Chondrocyte (in vitro differentiated cells): ENCODE data around the gene MYO5C. TPM values are rescaled to one million over a fixed set of nuclear protein-coding genes. Genes with fewer than 3 reads are reported as not detected.

Experiments
- DNase-seq: peaks from one replicate; pipeline ENCODE4 v3.0.0; 2021; ENCODE audit warnings: mixed read lengths, low spot score
- H3K27ac Mint-ChIP-seq: one replicate; pipeline ENCODE4 v1.8.0; 2021; ENCODE audit warnings: mild to moderate bottlenecking, moderate library complexity, mixed read lengths; ENCODE audit not compliant: unreplicated experiment
- H3K27me3 Mint-ChIP-seq: 2 replicates; pipeline ENCODE4 v1.8.0; 2021; ENCODE audit warnings: low read depth, mixed read lengths
- H3K36me3 Mint-ChIP-seq: 2 replicates; pipeline ENCODE4 v1.8.0; 2021; ENCODE audit warnings: low read depth, mixed read lengths
- H3K4me1 Mint-ChIP-seq: 2 replicates; pipeline ENCODE4 v1.8.0; 2021; ENCODE audit warnings: low read depth, mild to moderate bottlenecking, mixed read lengths
- H3K4me3 Mint-ChIP-seq: one replicate; pipeline ENCODE4 v1.8.0; 2021; ENCODE audit warnings: mild to moderate bottlenecking, moderate library complexity, mixed read lengths; ENCODE audit not compliant: unreplicated experiment
- H3K9me3 Mint-ChIP-seq: 2 replicates; pipeline ENCODE4 v1.8.0; 2021; ENCODE audit warnings: low read depth, mixed read lengths
- total RNA-seq: library from RNA; stranded (reverse); gene quantifications from 3 replicates; pipeline ENCODE4 v1.2.1, GENCODE V29; 2021
- TF ChIP-seq, protein P1 (sequence below): fragments of 200-600 bp; sonication (generic); IDR thresholded peaks from 2 replicates; pipeline ENCODE4 v1.5.0; 2021; ENCODE audit warnings: antibody characterized with exemption, mild to moderate bottlenecking, moderate library complexity

MYO5C gene
- total RNA-seq, 1 donor from 2014 or later, result 1.4 TPM

DNA sequence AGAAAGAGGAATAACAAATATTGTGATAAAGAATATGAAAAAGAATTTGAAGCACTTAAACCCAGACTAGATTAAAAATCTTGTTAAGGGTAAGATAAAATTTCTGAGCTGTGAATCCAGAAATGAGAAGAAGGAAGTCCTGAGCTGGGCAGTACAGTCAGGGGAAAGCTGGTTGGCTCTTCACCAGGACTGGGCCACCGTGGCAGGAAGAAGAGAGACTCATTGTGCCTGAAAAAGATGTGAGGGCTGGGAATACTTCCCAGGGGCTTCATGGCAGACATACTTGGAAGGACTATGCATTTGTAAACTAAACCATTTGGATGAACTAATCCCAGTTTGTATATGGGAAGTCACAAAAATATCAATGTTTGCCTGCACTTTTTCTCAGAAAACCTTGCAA is 28.5 kb upstream of the MYO5C start:
- Mint-ChIP-seq H3K27ac (no peak overlapping the region), H3K9me3 (no peaks in the 10 kb centered on the region), H3K36me3 (peaks cover 17% of the 10 kb centered on the region), H3K4me1 (no peaks in the 10 kb centered on the region), H3K4me3 (no peak overlapping the region), H3K27me3 (no peaks in the 10 kb centered on the region)
- TF ChIP-seq, protein P1, sequence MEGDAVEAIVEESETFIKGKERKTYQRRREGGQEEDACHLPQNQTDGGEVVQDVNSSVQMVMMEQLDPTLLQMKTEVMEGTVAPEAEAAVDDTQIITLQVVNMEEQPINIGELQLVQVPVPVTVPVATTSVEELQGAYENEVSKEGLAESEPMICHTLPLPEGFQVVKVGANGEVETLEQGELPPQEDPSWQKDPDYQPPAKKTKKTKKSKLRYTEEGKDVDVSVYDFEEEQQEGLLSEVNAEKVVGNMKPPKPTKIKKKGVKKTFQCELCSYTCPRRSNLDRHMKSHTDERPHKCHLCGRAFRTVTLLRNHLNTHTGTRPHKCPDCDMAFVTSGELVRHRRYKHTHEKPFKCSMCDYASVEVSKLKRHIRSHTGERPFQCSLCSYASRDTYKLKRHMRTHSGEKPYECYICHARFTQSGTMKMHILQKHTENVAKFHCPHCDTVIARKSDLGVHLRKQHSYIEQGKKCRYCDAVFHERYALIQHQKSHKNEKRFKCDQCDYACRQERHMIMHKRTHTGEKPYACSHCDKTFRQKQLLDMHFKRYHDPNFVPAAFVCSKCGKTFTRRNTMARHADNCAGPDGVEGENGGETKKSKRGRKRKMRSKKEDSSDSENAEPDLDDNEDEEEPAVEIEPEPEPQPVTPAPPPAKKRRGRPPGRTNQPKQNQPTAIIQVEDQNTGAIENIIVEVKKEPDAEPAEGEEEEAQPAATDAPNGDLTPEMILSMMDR, result no peak
- DNase-seq, result no peak

DNA sequence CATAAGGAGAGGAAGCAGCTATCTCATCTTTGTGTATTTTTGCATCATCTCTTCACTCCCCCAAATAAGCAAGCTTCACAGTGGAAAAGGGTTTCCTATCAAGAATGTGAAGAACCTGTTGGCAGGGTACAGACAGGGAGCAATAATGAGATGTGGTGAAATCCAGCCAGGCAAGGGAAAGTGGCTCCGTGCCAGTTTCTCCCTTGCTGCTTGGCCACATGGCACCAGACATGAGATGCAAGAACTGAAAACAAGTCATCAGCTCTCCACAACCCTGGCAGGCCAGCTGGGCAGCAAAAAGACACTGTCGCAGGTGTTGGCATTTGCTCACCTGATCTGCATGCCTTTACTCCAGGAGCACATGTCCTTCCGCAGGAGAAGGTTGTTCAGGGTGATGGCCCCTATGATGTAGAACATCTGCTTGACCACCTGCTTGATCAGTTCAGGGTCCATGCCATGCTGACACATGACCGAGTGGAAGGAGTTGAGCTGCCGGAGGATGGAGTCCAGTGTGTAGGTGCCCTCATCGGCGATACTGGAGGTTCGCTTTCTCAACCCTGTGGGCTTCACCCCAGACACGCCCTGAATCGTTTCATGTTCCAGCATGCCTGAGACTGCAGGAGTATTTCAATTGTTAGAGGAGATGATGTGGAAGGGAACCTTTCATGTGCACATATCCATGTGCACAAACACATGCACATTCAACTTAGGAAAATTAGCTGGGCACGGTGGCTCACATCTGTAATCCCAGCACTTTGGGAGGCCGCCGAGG is 23.3 kb upstream of the MYO5C start:
- DNase-seq, result no peak
- peaks cover 26% of the 10 kb centered on the region for H3K36me3 Mint-ChIP-seq
- H3K4me3 Mint-ChIP-seq, result no peak overlapping the region
- no peaks in the 10 kb centered on the region for H3K27me3 Mint-ChIP-seq
- TF ChIP-seq, protein P1, result no peak
- no peaks in the 10 kb centered on the region for H3K4me1 Mint-ChIP-seq
- no peak overlapping the region for H3K27ac Mint-ChIP-seq
- H3K9me3 Mint-ChIP-seq, result no peaks in the 10 kb centered on the region

DNA sequence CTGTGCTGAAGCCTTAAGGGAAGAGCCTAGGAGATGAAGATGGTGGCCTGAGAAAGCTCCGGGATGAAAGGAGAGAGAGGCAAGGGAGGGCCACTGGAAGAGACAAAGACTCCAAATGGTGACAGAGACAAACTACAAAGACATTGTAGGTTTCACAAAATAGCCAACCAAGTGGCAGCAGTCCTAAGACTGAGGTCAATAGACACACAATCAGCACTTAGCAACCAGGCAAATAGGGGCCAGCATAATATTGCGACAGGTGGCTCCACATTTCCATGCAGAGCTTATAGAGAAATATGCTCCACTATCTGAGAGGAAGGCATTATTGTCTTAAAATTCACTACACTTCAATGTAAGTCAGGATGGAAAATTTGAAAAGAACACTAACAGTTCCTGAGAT is 22.1 kb upstream of the MYO5C start:
- H3K27me3 Mint-ChIP-seq, result no peaks in the 10 kb centered on the region
- TF ChIP-seq, protein P1, result no peak
- peaks cover 33% of the 10 kb centered on the region for H3K36me3 Mint-ChIP-seq
- no peaks in the 10 kb centered on the region for H3K4me1 Mint-ChIP-seq
- no peaks in the 10 kb centered on the region for H3K9me3 Mint-ChIP-seq
- no peak for DNase-seq
- no peak overlapping the region for H3K27ac Mint-ChIP-seq
- H3K4me3 Mint-ChIP-seq, result no peak overlapping the region

DNA sequence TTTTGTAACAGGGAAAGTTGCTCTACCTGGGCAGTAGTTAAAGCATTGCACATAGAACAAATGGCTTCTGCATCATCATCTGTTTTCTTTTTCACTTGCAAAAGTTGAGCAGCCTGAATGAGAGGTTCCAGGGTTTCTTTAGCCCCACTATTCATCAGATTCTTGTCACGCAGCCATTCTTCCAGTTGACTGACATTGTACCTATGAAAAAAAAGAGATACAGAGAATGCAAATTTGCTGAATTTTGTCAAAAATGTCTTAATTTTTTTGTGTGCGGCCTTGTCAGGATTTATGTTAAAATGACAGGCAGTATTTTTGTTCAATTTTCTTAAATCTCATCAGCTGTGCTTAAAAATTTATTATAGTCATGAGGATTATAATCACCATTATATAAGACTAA is 21.4 kb upstream of the MYO5C start:
- Mint-ChIP-seq H3K36me3 (peaks cover 34% of the 10 kb centered on the region), H3K4me1 (no peaks in the 10 kb centered on the region), H3K4me3 (no peak overlapping the region), H3K27ac (no peak overlapping the region), H3K9me3 (no peaks in the 10 kb centered on the region), H3K27me3 (no peaks in the 10 kb centered on the region)
- TF ChIP-seq, protein P1, result no peak
- DNase-seq, result no peak

DNA sequence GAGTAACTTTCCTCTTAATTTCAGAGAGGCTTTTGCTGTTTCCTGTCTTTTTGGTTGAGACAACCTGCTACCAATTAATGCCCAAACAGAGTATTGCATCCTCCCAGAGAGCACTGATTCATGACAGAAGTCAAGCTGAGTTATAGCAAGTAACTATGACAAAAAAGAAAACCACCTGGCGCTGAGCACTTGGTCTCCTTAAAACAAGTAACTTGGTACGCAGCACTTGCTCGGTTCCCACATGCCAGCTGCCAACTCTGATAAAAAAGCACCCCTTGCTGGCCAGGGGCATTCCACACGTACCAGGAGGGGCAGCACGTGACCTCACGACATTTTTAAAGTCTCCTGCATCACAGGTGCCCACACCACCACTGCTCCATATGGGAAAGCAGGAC is 13.5 kb upstream of the MYO5C start:
- H3K27me3 Mint-ChIP-seq, result no peaks in the 10 kb centered on the region
- no peak for DNase-seq
- no peak overlapping the region for H3K4me3 Mint-ChIP-seq
- no peaks in the 10 kb centered on the region for H3K9me3 Mint-ChIP-seq
- TF ChIP-seq, protein P1, result no peak
- H3K27ac Mint-ChIP-seq, result no peak overlapping the region
- H3K36me3 Mint-ChIP-seq, result peaks cover 15% of the 10 kb centered on the region
- no peaks in the 10 kb centered on the region for H3K4me1 Mint-ChIP-seq
